Neuronal stem cell (in vitro differentiated cells): ENCODE results near the gene GABRA4.

ENCODE experiments used
- DNase-seq: peaks from one replicate; pipeline ENCODE4 v3.0.0-alpha.2; 2013; ENCODE audit warnings: low spot score
- H2AFZ ChIP-seq: one replicate; pipeline ENCODE4 v1.6.1; 2013; ENCODE audit warnings: mild to moderate bottlenecking, low read length, inconsistent platforms
- H2AK5ac ChIP-seq: 2 replicates; pipeline ENCODE4 v1.6.1; 2013; ENCODE audit warnings: low read depth, mild to moderate bottlenecking, inconsistent platforms, low read length, moderate library complexity, mixed read lengths
- H2BK120ac ChIP-seq: 2 replicates; pipeline ENCODE4 v1.6.1; 2013; ENCODE audit warnings: low read depth, mild to moderate bottlenecking, inconsistent platforms, low read length, moderate library complexity, mixed read lengths
- H2BK12ac ChIP-seq: one replicate; pipeline ENCODE4 v1.6.1; 2013; ENCODE audit warnings: low read length, inconsistent platforms
- H2BK15ac ChIP-seq: 2 replicates; pipeline ENCODE4 v1.6.1; 2013; ENCODE audit warnings: mild to moderate bottlenecking, low read length, inconsistent platforms, mixed read lengths
- H2BK5ac ChIP-seq: one replicate; pipeline ENCODE4 v1.6.1; 2013; ENCODE audit warnings: inconsistent platforms, mild to moderate bottlenecking, low read length, moderate library complexity
- H3K14ac ChIP-seq: one replicate; pipeline ENCODE4 v1.6.1; 2013; ENCODE audit warnings: low read length, inconsistent platforms
- H3K18ac ChIP-seq: 2 replicates; pipeline ENCODE4 v1.6.1; 2013; ENCODE audit warnings: low read length, inconsistent platforms
- H3K23ac ChIP-seq: 2 replicates; pipeline ENCODE4 v1.6.1; 2013; ENCODE audit warnings: low read depth, mild to moderate bottlenecking, mixed read lengths, low read length, inconsistent platforms; ENCODE audit not compliant: poor library complexity
- H3K27ac ChIP-seq: replicated peaks from 3 replicates; pipeline ENCODE4 v1.5.1; 2013; ENCODE audit warnings: low read length, inconsistent platforms
- H3K27me3 ChIP-seq, 3 experiments: 2 replicates each; pipeline ENCODE4 v1.6.1; 2013; ENCODE audit warnings: low read length in 3 of 3, mild to moderate bottlenecking in 2 of 3, inconsistent platforms in 1 of 3, low read depth in 1 of 3, mixed read lengths in 1 of 3, moderate library complexity in 1 of 3; ENCODE audit not compliant: control insufficient read depth in 3 of 3, insufficient read depth in 3 of 3
- H3K36me3 ChIP-seq, 2 donors: replicated peaks in 1 of 2; 2 replicates each; pipeline ENCODE4 v1.6.1; 2013; ENCODE audit warnings: low read length in 2 of 2; ENCODE audit not compliant: control insufficient read depth in 2 of 2, insufficient read depth in 2 of 2
- H3K4ac ChIP-seq: 2 replicates; pipeline ENCODE4 v1.6.1; 2013; ENCODE audit warnings: inconsistent platforms, mild to moderate bottlenecking, low read length, moderate library complexity
- H3K4me1 ChIP-seq, 2 donors: 1 replicate in 1 of 2; 2 replicates in 1 of 2; pipeline ENCODE4 v1.6.1; 2013; ENCODE audit warnings: low read length in 2 of 2, low read depth in 1 of 2; ENCODE audit not compliant: control insufficient read depth in 2 of 2, insufficient read depth in 1 of 2
- H3K4me2 ChIP-seq: one replicate; pipeline ENCODE4 v1.6.1; 2013; ENCODE audit warnings: mild to moderate bottlenecking, low read length, inconsistent platforms; ENCODE audit not compliant: insufficient read depth, poor library complexity, severe bottlenecking
- H3K4me3 ChIP-seq, 2 donors: 2 replicates each; pipeline ENCODE4 v1.5.1; 2013; ENCODE audit warnings: low read length in 2 of 2, mild to moderate bottlenecking in 2 of 2, inconsistent platforms in 1 of 2, moderate library complexity in 1 of 2
- H3K79me1 ChIP-seq: one replicate; pipeline ENCODE4 v1.6.1; 2013; ENCODE audit warnings: low read depth, mild to moderate bottlenecking, inconsistent platforms, low read length, moderate library complexity
- H3K9ac ChIP-seq: one replicate; pipeline ENCODE4 v1.6.1; 2013; ENCODE audit warnings: mild to moderate bottlenecking, low read depth, low read length, inconsistent platforms; ENCODE audit not compliant: poor library complexity
- H3K9me3 ChIP-seq, 2 donors: replicated peaks in 1 of 2; 2 replicates each; pipeline versions ENCODE3 to v1.6.1; 2013; ENCODE audit warnings: low read length in 2 of 2, mild to moderate bottlenecking in 2 of 2, inconsistent platforms in 1 of 2, low read depth in 1 of 2, mixed read lengths in 1 of 2, moderate library complexity in 1 of 2; ENCODE audit not compliant: control insufficient read depth in 2 of 2, insufficient read depth in 1 of 2
- H4K8ac ChIP-seq: one replicate; pipeline ENCODE4 v1.6.1; 2013; ENCODE audit warnings: low read depth, mild to moderate bottlenecking, inconsistent platforms, low read length, moderate library complexity
- H4K91ac ChIP-seq: one replicate; pipeline ENCODE4 v1.6.1; 2013; ENCODE audit warnings: low read length, low read depth, mild to moderate bottlenecking, inconsistent platforms; ENCODE audit not compliant: poor library complexity
- WGBS, 2 donors: extraction: QIAGEN DNeasy Blood & Tissue Kit; methylation state at CpG; one replicate each; pipeline ENCODE4 v1.1.7; 2013; ENCODE audit warnings: missing lambda C conversion rate in 2 of 2, mixed read lengths in 1 of 2; ENCODE audit not compliant: insufficient read length in 2 of 2, insufficient replicate concordance in 1 of 2; ENCODE audit errors: extremely low coverage in 2 of 2; 5-methylcytosine and 5-hydroxymethylcytosine counted together

The GABRA4 gene

DNA sequence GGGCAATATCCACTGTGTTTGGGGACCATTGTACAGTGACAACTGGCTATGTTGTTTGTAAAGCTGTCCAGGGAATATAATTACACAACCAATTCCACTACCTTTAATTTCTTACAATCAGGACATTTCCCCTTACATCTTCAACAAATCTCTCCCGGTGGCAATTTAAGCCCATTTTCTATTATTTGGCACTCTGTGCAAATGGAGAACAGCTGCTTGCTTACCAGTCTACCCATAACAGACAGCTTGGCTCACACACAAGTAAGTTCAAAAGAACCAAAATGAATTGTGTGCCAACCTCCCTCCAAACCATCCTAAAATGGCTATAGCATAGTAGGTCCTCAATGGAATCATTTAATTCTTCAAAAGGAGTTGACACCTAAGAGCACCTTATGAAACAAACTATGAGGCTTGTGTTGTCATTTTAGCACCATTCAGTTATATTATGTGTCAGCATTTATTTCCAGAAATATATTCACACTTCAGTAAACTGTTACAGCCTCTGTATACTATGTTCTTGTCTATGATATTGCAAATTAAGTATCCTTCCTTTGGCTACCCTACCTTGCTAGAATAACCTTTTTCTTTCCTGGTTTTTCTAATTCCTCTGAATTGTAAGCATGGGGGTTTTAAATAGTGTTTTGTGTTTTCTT is 18.4 kb downstream of the GABRA4 start:
- no peaks in the 10 kb centered on the region for H3K79me1 ChIP-seq
- H2BK5ac ChIP-seq = no peak overlapping the region
- H3K4me1 ChIP-seq = no peaks in the 10 kb centered on the region
- H4K91ac ChIP-seq = no peak overlapping the region
- no peak overlapping the region for H2BK120ac ChIP-seq
- no peak overlapping the region for H3K4me2 ChIP-seq
- H2AK5ac ChIP-seq = no peak overlapping the region
- H3K9me3 ChIP-seq = no peaks in the 10 kb centered on the region
- no peaks in the 10 kb centered on the region for H3K36me3 ChIP-seq
- H3K14ac ChIP-seq = no peak overlapping the region
- H3K27ac ChIP-seq = no peak overlapping the region
- H3K18ac ChIP-seq = no peak overlapping the region
- no peak overlapping the region for H2BK12ac ChIP-seq
- no peak overlapping the region for H4K8ac ChIP-seq
- no peak overlapping the region for H2BK15ac ChIP-seq
- DNase-seq = no peak
- H3K9ac ChIP-seq = no peak overlapping the region
- H3K27me3 ChIP-seq = no peaks in the 10 kb centered on the region
- no peak overlapping the region for H3K4ac ChIP-seq
- H2AFZ ChIP-seq = no peak overlapping the region
- no CpG with 5 or more reads among the region's 1 CpG for WGBS, 2 donors
- no peak overlapping the region for H3K4me3 ChIP-seq
- no peak overlapping the region for H3K23ac ChIP-seq

DNA sequence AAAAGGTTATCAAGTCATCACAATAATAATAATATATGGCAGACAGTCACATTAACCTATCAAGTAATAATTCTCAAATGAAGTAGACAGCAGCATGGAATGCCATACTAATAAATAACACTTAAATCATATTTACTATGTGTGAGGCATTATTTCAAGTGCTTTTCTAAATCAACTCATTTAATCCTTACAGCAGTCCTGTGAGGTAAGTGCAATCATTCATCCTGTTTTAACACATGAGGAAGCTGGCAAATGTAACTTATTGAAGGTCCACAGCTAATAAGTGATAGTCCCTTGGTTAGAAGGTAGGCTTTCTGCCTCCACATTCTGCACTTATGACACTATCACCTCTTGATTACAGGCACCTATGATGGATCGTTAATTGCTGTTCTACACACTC is 24.5 kb downstream of the GABRA4 start:
- H3K79me1 ChIP-seq = no peaks in the 10 kb centered on the region
- no peak overlapping the region for H3K23ac ChIP-seq
- no peak overlapping the region for H4K91ac ChIP-seq

DNA sequence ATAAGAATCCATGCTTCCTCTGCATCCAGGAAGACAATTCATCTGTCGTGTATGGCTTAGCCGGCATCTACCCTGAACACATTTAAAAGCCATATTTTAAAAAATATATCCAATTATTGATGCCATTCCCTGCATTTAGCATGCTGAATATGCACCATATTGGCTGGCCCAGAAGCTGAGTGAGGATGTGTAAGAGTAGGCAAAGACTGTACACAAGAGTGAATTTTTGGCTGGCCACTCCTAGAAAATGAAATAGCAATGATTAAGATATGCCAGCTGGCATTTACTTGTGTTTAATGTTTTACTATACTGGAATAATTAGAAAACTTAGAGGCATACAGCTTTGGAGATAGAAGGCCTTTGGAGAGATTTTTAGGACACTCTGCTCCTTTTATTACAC is 25.8 kb downstream of the GABRA4 start:
- Histone ChIP-seq H3K14ac (no peak overlapping the region), H2AK5ac (no peak overlapping the region), H3K36me3 (no peaks in the 10 kb centered on the region), H3K27ac (no peak overlapping the region), H3K23ac (no peak overlapping the region), H2BK12ac (no peak overlapping the region), H3K4me3 (no peak overlapping the region), H3K79me1 (no peaks in the 10 kb centered on the region), H3K4me2 (no peak overlapping the region), H3K9ac (no peak overlapping the region), H2BK120ac (no peak overlapping the region), H4K91ac (no peak overlapping the region), H3K18ac (no peak overlapping the region), H2BK5ac (no peak overlapping the region), H2BK15ac (no peak overlapping the region), H3K9me3 (no peaks in the 10 kb centered on the region), H2AFZ (no peak overlapping the region), H3K4me1 (no peaks in the 10 kb centered on the region), H3K27me3 (no peaks in the 10 kb centered on the region), H4K8ac (no peak overlapping the region), H3K4ac (no peak overlapping the region)
- no peak for DNase-seq
- no CpG with 5 or more reads among the region's 2 CpGs for WGBS, 2 donors

More for the DNA sequence above, 24.5 kb downstream of the GABRA4 start:
- no CpG with 5 or more reads among the region's 1 CpG for WGBS, 2 donors
- no peak overlapping the region for H3K18ac ChIP-seq
- H3K14ac ChIP-seq = no peak overlapping the region
- no peak overlapping the region for H2BK15ac ChIP-seq
- no peak overlapping the region for H3K4me3 ChIP-seq
- no peak overlapping the region for H2BK12ac ChIP-seq
- H3K4ac ChIP-seq = no peak overlapping the region
- H3K27ac ChIP-seq = no peak overlapping the region
- no peak overlapping the region for H4K8ac ChIP-seq
- no peak overlapping the region for H3K4me2 ChIP-seq
- no peaks in the 10 kb centered on the region for H3K4me1 ChIP-seq
- H3K9me3 ChIP-seq = no peaks in the 10 kb centered on the region
- H2AK5ac ChIP-seq = no peak overlapping the region
- no peaks in the 10 kb centered on the region for H3K36me3 ChIP-seq
- DNase-seq = no peak
- H2BK5ac ChIP-seq = no peak overlapping the region
- no peak overlapping the region for H3K9ac ChIP-seq
- H2AFZ ChIP-seq = no peak overlapping the region
- no peaks in the 10 kb centered on the region for H3K27me3 ChIP-seq
- H2BK120ac ChIP-seq = no peak overlapping the region

DNA sequence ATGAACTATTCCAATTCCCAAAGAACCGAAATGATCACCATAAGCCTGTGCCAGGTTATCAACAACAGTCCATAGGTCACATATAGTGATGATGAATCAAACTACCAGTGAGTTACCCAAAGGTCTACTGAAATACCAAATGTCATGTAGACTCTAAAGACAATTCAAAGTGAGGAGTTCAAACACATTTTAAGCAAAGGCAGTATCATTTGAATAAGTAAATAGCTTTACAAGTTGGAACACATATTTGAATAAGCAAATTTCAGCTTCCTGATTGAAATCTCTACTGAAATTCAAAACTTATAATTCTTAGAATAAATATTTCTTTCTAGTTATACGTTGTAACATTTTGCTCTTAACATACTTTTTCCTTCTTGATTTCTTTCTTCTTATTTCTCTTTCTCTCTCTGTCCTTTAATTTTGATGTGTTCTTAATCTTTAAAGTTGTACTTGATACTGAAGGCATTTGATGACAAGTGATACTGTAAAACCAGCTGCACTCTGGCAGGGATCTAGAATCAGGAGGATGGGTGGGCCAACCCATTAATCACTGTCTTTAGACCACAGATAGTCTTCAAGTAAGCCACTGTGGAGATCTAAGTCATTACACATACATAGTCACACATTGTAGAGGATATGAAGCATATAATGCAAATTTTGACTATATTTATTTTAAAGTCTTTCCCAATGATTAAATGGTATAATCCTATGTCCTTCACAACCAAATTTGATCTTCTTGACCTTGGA is 34.5 kb downstream of the GABRA4 start:
- no peak for DNase-seq
- Histone ChIP-seq H4K91ac (no peak overlapping the region), H2BK5ac (no peak overlapping the region)

More for the DNA sequence above, 34.5 kb downstream of the GABRA4 start:
- Histone ChIP-seq H3K36me3 (no peaks in the 10 kb centered on the region), H3K4ac (no peak overlapping the region), H3K27me3 (no peaks in the 10 kb centered on the region), H3K23ac (no peak overlapping the region), H3K18ac (no peak overlapping the region), H3K4me1 (no peaks in the 10 kb centered on the region), H3K14ac (no peak overlapping the region), H2BK120ac (no peak overlapping the region), H2BK12ac (no peak overlapping the region), H4K8ac (no peak overlapping the region), H2BK15ac (no peak overlapping the region), H2AFZ (no peak overlapping the region), H3K9ac (no peak overlapping the region), H3K4me3 (no peak overlapping the region), H3K27ac (no peak overlapping the region), H3K9me3 (no peaks in the 10 kb centered on the region), H3K4me2 (no peak overlapping the region), H2AK5ac (no peak overlapping the region), H3K79me1 (no peaks in the 10 kb centered on the region)
- no CpG with 5 or more reads among the region's 2 CpGs for WGBS, 2 donors
